ENCODE data around the gene STUB1.

DNA sequence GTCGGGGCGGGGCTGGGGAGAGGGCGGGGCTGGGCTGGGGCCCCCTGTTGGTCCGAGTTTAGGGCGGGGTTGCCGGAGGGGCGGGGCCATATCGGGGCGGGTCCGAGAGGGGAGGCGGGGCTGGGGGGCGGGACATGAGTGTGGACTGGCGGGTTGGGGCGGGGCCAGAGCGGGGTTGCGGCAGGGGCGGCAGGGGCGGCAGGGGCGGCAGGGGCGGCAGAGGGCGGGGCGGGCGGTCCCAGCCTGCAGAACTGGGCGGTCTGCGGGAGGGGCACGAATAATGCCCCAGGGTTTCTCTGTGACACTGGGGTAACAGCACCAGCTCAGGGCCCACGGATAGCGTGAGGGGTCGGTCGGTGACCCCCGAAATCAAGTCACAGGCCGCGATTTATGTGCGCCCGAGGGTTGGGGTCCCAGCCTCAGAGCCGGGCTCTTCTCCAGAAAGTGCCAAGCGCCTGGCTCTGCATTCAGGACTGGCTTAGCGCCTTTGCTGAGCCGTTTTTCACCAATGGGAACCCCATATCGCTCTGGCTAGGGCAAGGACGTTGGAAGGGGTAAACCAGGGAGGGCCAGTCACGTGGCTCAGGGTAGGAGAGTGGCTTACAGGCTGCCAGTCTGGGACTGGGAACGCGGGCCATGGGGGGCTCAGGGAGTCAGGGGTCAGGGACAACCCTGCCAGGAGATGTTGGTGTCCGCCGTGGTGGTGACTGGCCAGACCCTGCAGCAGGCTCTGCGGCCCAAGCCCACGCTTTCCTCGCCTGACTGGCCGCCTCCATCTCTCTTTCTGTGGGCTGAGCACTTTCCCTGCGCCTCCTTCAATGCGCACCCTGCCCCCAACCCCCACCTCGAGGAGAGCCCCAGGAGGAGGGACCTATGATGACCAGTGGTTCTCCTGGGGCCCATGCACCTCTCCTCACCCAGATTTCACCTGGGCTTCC lies 42.9 kb upstream of the STUB1 start:
- TF ChIP-seq CTCF (conservative IDR thresholded peaks at IDR 0.05; ENCODE audit: low read length) (no peak), EZH2phosphoT487 (IDR thresholded peaks at IDR 0.05; ENCODE audit: borderline replicate concordance, low read depth, low read length) (no peak)

Measured in OCI-LY7 (cell line).